ENCODE measurements around the gene FBXL7. TPM values are rescaled to one million over a fixed set of nuclear protein-coding genes. Genes with fewer than 3 reads are reported as not detected.

FBXL7 gene
- total RNA-seq, 1 experiment from 2014 or later, result 5.0 TPM

- no peak for DNase-seq (ENCODE audit: low spot score)
These were observed 155.7 kb downstream of the FBXL7 start for GRCh38 chr5:15655683-15656082.

GRCh38 chr5:15664961-15665360, 165.0 kb downstream of the FBXL7 start:
- no peak for DNase-seq (ENCODE audit: low spot score)

DNA sequence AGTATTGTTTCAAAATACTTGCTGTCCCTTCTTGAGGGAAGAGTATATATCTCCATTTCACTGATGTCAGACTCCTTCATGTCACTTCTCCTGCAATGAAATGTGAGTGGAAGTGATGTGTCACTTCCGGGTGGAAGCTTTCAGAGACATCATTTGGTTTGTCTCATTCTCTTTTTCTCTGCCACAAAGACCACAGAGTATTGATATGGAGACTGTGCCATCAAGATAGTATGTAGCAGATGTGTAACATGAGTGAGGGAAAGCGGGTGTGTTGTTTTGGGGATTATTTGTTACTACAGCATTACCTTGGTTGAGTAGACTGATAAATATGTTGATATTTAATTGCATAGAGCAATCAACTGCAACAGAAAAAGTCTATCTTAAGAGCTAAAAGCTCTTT, 169.8 kb downstream of the FBXL7 start:
- no peak for DNase-seq (ENCODE audit: low spot score)

DNA sequence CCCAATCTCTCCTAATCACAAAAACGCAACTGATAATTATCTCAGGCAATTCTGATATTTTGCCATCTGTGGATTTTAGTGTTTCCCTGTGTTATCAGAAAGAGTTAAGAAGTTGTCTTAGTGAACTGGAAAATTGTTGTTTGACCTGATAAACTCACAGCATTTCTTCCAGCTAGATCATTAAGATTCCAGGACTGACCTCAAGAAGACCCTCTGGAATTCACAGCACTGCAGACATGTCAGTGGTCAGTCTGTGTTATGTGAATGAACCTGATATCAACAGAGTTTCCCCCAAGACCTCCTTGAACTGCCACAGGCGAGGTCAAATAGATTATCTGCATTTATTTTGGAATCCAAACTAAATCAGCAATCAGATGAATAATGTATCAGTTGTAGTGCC, 174.7 kb downstream of the FBXL7 start:
- DNase-seq (ENCODE audit: low spot score), result no peak

DNA sequence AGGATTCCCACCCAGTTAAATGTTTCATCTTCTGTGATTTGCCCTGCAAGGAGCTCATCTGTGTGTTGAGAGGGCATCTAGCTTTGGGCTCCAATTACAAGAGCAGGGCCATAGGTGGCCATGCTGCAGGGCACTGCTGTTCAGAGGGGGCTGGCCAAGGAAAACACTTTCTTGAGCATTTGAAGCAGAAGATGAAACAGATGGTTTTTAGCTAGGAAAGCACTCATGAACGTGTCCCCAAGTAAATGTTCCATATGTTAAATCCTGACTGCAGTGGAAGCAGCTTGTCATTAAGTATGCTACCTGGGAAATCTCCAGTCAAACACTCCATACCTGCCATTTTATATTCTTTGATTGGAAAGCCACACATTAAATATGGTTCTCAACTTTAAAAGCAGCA, 176.6 kb downstream of the FBXL7 start:
- no peak for DNase-seq (ENCODE audit: low spot score)

DNA sequence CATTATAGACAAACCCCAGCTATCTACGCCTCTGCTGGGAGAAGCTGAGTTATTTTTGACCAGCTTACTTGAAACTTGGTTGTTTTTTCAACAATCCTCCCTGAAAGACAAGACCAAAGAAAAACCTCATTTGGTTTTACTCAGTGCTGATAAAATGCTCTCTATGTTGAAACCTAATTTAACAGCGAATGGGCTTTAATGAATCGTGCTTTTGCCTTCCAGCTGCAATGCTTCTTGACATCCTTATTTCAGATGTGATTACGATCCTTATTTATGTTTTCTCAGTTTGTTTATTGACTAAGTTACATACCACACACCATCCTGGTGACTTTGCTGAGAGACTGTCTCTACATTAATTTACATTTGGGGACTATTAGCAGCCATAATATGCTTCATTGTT, 179.2 kb downstream of the FBXL7 start:
- DNase-seq (ENCODE audit: low spot score), result no peak

DNA sequence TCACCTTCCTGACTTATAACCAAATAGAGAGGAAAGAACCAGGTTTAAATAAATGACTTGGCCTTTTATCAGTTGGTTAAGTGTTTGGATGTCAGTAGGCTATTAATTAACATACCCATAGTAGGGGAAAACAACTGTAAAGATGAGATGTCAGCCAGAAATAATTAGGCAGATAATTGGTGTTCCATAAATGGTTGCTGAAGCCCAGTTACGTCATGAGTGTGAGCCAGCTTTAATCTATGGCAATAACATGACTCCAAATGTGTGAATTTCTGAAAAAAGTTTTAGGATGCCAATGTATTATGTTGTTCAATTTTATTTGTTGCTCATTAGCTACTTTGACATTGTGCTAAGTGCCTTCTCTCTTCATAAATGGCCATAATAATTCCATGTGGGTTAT, 180.5 kb downstream of the FBXL7 start:
- DNase-seq (ENCODE audit: low spot score), result no peak

DNA sequence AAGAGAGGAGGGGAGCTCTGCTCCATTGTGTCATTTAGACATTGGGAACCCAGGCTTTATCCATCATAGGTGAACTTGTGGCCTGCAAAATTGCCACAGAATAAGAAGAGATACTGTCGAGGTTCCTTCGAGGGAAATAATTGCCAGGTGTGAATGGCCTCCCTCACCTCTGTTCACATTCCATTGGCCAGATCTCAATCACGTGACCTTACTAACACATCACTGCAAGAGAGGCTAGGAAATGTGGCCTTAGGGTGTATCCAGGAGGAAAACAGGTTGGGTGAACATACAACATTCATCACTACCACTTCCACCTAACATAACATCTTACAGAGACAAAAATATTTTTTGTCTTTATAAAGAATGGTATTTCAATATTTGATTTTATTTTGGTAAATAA, 182.1 kb downstream of the FBXL7 start:
- DNase-seq (ENCODE audit: low spot score), result no peak

DNA sequence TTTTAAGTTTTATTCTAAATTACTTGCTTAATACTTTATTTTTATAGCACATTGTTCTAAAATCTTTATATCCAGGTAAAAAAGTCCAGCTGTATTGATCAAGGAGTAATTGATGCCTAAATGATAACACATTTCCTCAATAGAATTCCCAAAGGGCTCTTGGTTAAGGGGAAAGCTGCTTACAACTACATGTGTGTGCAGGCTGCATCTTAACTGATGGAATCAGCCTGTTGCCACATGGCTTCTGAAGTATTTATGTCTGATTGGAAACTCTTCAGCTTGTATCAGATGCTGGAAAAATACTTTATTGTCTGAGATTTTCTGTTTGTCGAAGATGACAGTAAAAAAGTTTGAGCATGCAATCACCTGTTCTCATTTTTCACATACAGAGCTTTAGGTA, 182.6 kb downstream of the FBXL7 start:
- DNase-seq (ENCODE audit: low spot score), result no peak

GRCh38 chr5:15683332-15683731, 183.4 kb downstream of the FBXL7 start:
- no peak for DNase-seq (ENCODE audit: low spot score)

GRCh38 chr5:15687401-15687800, 187.4 kb downstream of the FBXL7 start:
- DNase-seq (ENCODE audit: low spot score), result no peak

GRCh38 chr5:15689836-15690235, 189.9 kb downstream of the FBXL7 start:
- DNase-seq (ENCODE audit: low spot score), result no peak

GRCh38 chr5:15690611-15691010, 190.6 kb downstream of the FBXL7 start:
- no peak for DNase-seq (ENCODE audit: low spot score)

GRCh38 chr5:15691521-15691920, 191.5 kb downstream of the FBXL7 start:
- no peak for DNase-seq (ENCODE audit: low spot score)

DNA sequence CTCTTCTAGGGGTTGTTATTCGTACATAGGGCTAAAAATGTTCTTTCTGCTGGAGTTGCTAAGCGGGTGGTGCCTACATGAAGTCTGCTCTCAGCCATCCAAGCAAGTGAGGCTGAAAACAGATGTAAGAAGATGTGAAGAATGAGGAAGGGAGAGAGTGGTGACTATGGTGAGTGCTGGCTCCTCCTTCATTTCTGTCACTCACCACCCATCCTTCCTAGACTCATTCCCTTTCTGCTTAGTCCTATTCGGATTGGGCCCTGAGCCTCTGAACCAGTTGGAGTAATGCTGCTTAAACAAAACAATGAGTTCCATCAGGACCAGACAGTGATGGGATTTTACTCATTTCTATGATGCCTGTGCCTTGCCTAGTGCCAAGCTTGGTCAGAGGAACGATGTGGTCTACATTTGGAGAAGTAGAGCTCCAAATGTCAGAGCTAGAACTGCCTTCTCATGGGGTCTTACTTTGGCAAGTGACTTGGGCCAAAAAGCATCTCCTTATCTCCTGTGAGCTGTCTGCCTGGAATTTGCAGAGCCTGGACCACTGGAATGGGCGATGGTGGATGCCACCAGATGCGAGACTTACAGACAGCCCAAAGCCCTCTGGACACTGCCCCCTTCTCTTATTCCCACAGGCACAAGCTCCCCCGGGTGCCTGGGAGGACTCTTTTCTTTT, 192.9 kb downstream of the FBXL7 start:
- DNase-seq (ENCODE audit: low spot score), result no peak

GRCh38 chr5:15693382-15693728, 193.4 kb downstream of the FBXL7 start:
- no peak for DNase-seq (ENCODE audit: low spot score)

- DNase-seq (ENCODE audit: low spot score), result no peak
These were observed 194.0 kb downstream of the FBXL7 start for GRCh38 chr5:15693933-15694332.

DNA sequence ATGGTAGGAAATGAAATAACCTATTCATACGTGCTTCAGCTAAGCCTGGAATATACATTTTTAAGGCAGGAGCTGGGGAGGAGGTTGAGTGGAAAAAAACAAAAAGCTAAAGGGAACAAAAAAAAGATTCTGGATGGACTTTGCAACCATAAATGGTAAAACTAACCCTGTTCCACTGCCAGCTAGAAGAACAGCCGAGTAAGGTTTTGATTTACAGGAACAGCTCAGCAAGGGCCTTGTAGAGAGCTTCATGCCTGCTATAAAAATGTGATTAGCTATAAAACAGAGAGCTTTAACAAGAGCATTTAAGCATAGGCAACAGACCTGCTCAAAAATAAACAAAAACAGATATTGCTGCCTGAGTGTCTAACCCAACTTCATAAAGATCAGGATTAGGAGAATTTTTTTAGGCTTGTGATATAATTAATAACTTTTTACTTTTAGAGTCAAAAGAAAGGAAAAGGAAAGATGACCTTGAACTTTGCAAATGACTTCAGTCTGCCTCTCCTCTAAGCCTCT, 194.8 kb downstream of the FBXL7 start:
- DNase-seq (ENCODE audit: low spot score), result no peak

DNA sequence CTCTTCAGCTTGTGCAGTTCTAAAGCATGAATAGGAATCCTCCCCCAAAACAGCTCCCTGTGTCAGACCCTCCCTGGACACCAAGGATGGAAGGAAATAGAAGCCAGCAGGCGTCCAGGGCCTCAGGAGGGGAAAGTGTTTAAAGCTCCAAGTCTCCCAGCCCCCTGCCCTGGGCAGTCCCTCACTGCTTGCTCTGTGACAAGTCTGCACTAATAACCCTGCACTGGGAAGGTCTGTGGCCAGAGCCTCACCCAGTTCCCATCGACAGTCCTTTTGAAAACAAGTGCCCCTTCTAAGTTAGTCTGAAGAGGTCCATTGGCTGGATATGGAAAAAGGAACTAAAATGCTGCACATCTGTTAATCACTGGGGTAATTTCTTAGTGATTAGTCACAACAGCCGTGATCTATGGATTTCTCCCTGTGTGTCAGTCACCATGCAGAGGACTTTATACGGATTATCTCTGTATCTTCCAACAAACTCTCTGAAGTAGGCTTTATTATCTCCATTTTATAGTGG, 195.3 kb downstream of the FBXL7 start:
- DNase-seq (ENCODE audit: low spot score), result no peak

DNA sequence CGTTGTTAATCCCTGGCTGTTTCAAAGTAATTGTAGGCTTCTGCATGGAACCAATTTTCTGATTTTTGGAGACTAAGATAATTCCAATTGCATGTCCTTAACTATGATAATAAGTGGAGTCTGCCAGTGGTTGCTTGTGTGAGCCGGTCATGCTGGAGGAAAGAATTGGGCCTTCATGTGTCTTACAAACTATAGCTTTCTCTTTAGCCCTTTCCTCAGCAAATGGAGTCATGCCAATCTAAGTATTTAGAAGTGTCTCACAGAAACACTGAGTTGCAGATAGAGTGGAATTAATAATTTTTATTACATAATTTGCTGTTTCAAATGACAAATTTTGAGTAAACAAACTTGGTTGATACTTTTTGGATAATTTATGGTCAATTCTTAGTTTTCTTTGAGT, 200.4 kb downstream of the FBXL7 start:
- no peak for DNase-seq (ENCODE audit: low spot score)

- peak; percentile 55 for DNase-seq (ENCODE audit: low spot score)
These were observed 202.1 kb downstream of the FBXL7 start for GRCh38 chr5:15702102-15702501.

DNA sequence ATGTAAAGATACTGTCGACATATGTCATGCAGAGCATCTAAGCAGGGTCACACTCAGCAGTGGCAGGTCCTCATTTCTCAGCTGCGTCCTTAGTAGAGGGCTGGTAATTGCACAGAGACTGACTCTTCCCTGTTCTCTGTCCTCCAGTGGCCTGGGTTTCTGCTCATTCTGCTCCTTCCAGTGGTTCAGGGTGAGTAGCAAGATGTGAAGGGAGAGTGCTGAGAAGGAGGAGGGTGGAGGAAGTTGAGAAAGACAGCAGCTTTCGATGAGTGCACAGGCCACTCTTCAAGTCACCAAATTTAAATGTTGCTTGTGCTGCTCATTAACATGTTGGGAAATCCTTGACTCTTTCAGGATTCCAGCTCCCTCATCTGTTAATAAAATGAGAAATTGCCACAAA, 203.9 kb downstream of the FBXL7 start:
- no peak for DNase-seq (ENCODE audit: low spot score)

- no peak for DNase-seq (ENCODE audit: low spot score)
These were observed 204.5 kb downstream of the FBXL7 start for GRCh38 chr5:15704397-15704947.

GRCh38 chr5:15707631-15708030, 207.7 kb downstream of the FBXL7 start:
- no peak for DNase-seq (ENCODE audit: low spot score)
